Epithelial cell of esophagus (primary cell): ENCODE data around the gene UQCR11.

Experiments
- DNase-seq: peaks from one replicate; pipeline ENCODE4 v3.0.0; 2010; ENCODE audit warnings: low read depth
- H3K4me3 ChIP-seq: 2 replicates; pipeline ENCODE4 v1.5.1; 2011; ENCODE audit warnings: mild to moderate bottlenecking, low read length, control low read depth
- TF ChIP-seq, protein P1 (sequence below): IDR thresholded peaks from 2 replicates; pipeline ENCODE4 v1.5.1; 2011; ENCODE audit warnings: low read depth, mild to moderate bottlenecking, low read length, control low read depth, inconsistent platforms; ENCODE audit not compliant: insufficient read depth; ENCODE audit errors: missing control alignments

UQCR11 gene

GRCh38 chr19:1577929-1578618 is 27.2 kb downstream of the UQCR11 start:
- DNase-seq, result no peak
- TF ChIP-seq, protein P1, sequence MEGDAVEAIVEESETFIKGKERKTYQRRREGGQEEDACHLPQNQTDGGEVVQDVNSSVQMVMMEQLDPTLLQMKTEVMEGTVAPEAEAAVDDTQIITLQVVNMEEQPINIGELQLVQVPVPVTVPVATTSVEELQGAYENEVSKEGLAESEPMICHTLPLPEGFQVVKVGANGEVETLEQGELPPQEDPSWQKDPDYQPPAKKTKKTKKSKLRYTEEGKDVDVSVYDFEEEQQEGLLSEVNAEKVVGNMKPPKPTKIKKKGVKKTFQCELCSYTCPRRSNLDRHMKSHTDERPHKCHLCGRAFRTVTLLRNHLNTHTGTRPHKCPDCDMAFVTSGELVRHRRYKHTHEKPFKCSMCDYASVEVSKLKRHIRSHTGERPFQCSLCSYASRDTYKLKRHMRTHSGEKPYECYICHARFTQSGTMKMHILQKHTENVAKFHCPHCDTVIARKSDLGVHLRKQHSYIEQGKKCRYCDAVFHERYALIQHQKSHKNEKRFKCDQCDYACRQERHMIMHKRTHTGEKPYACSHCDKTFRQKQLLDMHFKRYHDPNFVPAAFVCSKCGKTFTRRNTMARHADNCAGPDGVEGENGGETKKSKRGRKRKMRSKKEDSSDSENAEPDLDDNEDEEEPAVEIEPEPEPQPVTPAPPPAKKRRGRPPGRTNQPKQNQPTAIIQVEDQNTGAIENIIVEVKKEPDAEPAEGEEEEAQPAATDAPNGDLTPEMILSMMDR, result no peak
- no peak overlapping the region for H3K4me3 ChIP-seq

DNA sequence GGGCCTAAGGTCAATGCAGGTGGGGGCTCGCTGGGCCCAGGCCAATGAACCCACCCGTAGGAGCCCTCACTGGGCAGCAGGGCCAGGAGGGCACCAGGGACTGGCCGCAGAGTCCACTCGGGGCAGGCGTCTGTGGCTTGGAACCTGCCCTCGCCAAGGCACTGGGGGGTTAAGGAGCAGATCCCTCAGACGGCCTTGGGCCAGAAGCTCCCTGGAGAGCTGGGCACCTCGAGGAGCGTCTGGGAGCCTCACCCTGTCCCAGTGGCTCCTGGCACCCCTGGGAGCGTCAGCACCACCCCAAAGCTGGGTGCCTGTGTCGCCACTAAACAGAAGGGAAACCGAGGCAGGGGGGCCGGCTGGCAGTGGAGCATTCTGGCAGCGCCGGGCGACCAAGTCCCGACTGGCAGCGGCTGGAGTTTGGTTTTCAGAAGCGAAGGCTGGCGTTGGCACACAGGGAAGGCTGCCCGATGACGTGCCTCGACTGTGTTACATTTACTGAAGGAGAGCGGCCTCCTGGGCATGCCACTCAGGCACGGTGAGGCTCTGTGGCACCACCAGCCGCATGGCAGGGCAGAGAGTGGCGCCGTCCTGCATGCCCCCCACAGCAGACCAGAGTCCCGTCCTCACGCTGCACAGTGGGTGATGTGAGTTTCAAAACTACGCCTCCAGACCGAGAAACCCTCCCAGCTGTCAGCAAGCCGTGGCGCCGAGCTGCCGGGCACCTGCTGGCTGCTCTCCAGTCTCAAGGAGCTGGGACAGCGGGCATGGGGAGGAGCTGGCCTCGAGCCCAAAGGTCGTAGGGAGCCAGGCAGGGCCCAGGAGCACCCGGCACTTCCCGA is 28.0 kb downstream of the UQCR11 start:
- no peak for DNase-seq
- no peak overlapping the region for H3K4me3 ChIP-seq
- TF ChIP-seq, protein P1, result no peak

DNA sequence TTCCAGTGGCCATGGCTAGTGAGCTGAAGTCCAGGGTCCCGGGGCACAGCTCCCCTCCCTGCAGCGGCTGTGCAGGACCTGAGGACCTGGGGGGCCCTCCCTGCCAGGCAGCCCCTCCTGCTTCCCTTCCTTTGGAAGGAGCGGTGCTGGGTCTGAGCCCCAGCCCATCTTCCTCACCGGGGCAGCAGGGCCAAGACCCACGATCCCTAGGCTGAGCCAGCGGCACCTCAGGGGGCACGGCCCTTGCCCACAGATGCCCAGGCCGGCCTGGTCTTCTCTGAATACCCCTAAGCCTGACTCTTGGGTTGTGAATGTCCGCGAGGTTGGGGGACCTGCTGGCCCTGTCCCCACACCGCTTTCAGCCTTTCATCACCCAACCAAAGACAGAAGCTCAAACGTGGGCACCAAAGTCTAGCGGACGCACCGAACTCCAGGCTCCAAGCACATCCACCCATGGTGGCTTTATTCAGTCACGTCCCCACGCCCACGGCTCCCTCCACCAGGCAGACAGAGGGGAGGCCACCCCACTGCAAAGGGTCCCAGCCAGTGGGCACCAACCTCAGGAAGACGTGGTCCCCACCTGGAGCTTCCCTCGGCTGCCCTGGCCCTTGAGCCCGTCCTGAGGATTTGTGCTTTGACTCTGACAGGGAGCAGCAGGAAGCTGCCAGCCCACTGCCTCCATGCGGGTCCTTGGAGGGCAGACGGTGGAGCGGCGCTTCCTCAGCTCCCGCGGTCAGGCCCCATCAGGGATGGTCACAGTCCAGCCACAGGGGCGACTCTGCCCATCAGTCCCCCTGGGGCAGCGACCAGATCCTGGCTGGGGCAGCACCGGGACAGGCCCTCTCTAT is 28.8 kb downstream of the UQCR11 start:
- TF ChIP-seq, protein P1, result no peak
- no peak overlapping the region for H3K4me3 ChIP-seq
- no peak for DNase-seq

GRCh38 chr19:1575323-1576241 is 29.7 kb downstream of the UQCR11 start:
- DNase-seq, result no peak
- TF ChIP-seq, protein P1, result no peak
- no peak overlapping the region for H3K4me3 ChIP-seq

- H3K4me3 ChIP-seq, result no peak overlapping the region
- no peak for DNase-seq
- TF ChIP-seq, protein P1, result no peak
These were observed 30.7 kb downstream of the UQCR11 start for GRCh38 chr19:1574354-1575136.
